ENCODE data around the gene JAK3. TPM values are rescaled to one million over a fixed set of nuclear protein-coding genes. Genes with fewer than 3 reads are reported as not detected.
"Not testable (repeated sequence)": the region's sequence is repeated elsewhere in the genome, so short reads cannot be mapped to it uniquely, and the experiment has no call there.

Gene JAK3
- total RNA-seq, result 222 and 227 TPM in 2 replicates

GRCh38 chr19:17847538-17848366 lies at the start of gene JAK3:
JAK3 (minus strand) TSS chr19:17847982; CDS start chr19:17844417, 3,565 bp downstream.
- Mint-ChIP-seq H3K4me1 (ENCODE audit: low read depth) (peaks cover 70% of the 10 kb centered on the region), H3K4me3 (peak within 1 kb of the TSS; percentile 93), H3K9me3 (no peaks in the 10 kb centered on the region), H3K27me3 (ENCODE audit: insufficient read depth) (no peaks in the 10 kb centered on the region), H3K36me3 (ENCODE audit: low read depth) (peaks cover 24% of the 10 kb centered on the region), H3K27ac (peak within 1 kb of the TSS; percentile 99)
- intact Hi-C loops (cut with micrococcal nuclease), result loop anchor here (1.0 to 2.0 kb wide), 3 partner anchors 8 to 17 kb away; partner anchors contain the start of gene RPL18A
- DNase-seq (ENCODE audit: low spot score), result peak; percentile 87

GRCh38 chr19:17893766-17894165 lies 46.0 kb upstream of the JAK3 start:
- Mint-ChIP-seq H3K4me1 (ENCODE audit: low read depth) (no peaks in the 10 kb centered on the region), H3K27ac (no peak overlapping the region), H3K4me3 (no peak overlapping the region), H3K27me3 (ENCODE audit: insufficient read depth) (no peaks in the 10 kb centered on the region), H3K36me3 (ENCODE audit: low read depth) (no peaks in the 10 kb centered on the region), H3K9me3 (no peaks in the 10 kb centered on the region)
- intact Hi-C loops (cut with micrococcal nuclease), result no loop called here
- no peak for DNase-seq (ENCODE audit: low spot score)

- no peak for DNase-seq (ENCODE audit: low spot score)
- Mint-ChIP-seq H3K27me3 (ENCODE audit: insufficient read depth) (no peaks in the 10 kb centered on the region), H3K4me3 (no peak overlapping the region), H3K27ac (no peak overlapping the region), H3K9me3 (no peaks in the 10 kb centered on the region), H3K4me1 (ENCODE audit: low read depth) (no peaks in the 10 kb centered on the region), H3K36me3 (ENCODE audit: low read depth) (no peaks in the 10 kb centered on the region)
- intact Hi-C loops (cut with micrococcal nuclease), result no loop called here
Observed at GRCh38 chr19:17889609-17890214, 41.9 kb upstream of the JAK3 start.

GRCh38 chr19:17888260-17888659 lies 40.5 kb upstream of the JAK3 start:
- DNase-seq (ENCODE audit: low spot score), result no peak
- intact Hi-C loops (cut with micrococcal nuclease), result no loop called here
- H3K27me3 Mint-ChIP-seq (ENCODE audit: insufficient read depth), result no peaks in the 10 kb centered on the region
- no peak overlapping the region for H3K27ac Mint-ChIP-seq
- H3K4me3 Mint-ChIP-seq, result no peak overlapping the region
- no peaks in the 10 kb centered on the region for H3K36me3 Mint-ChIP-seq (ENCODE audit: low read depth)
- H3K9me3 Mint-ChIP-seq, result no peaks in the 10 kb centered on the region
- no peaks in the 10 kb centered on the region for H3K4me1 Mint-ChIP-seq (ENCODE audit: low read depth)

- not testable (repeated sequence) for H3K36me3 Mint-ChIP-seq (ENCODE audit: low read depth)
Observed at GRCh38 chr19:17887221-17887620, 39.4 kb upstream of the JAK3 start.

GRCh38 chr19:17886515-17886914 lies 38.7 kb upstream of the JAK3 start:
- Mint-ChIP-seq H3K4me3 (no peak overlapping the region), H3K27me3 (ENCODE audit: insufficient read depth) (peaks cover under 1% of the 10 kb centered on the region), H3K27ac (no peak overlapping the region), H3K36me3 (ENCODE audit: low read depth) (no peaks in the 10 kb centered on the region), H3K9me3 (no peaks in the 10 kb centered on the region), H3K4me1 (ENCODE audit: low read depth) (no peaks in the 10 kb centered on the region)
- intact Hi-C loops (cut with micrococcal nuclease), result no loop called here
- no peak for DNase-seq (ENCODE audit: low spot score)

More at GRCh38 chr19:17887221-17887620, 39.4 kb upstream of the JAK3 start:
- intact Hi-C loops (cut with micrococcal nuclease); H3K4me1 Mint-ChIP-seq (ENCODE audit: low read depth); H3K4me3 Mint-ChIP-seq; DNase-seq (ENCODE audit: low spot score); H3K27me3 Mint-ChIP-seq (ENCODE audit: insufficient read depth); H3K27ac Mint-ChIP-seq; H3K9me3 Mint-ChIP-seq: not testable (repeated sequence)

GRCh38 chr19:17883627-17884410 lies 36.0 kb upstream of the JAK3 start:
- Mint-ChIP-seq H3K9me3 (no peaks in the 10 kb centered on the region), H3K27me3 (ENCODE audit: insufficient read depth) (peaks cover 2% of the 10 kb centered on the region), H3K27ac (no peak overlapping the region), H3K36me3 (ENCODE audit: low read depth) (no peaks in the 10 kb centered on the region), H3K4me1 (ENCODE audit: low read depth) (no peaks in the 10 kb centered on the region), H3K4me3 (no peak overlapping the region)
- intact Hi-C loops (cut with micrococcal nuclease), result no loop called here
- no peak for DNase-seq (ENCODE audit: low spot score)

GRCh38 chr19:17881701-17882100 lies 33.9 kb upstream of the JAK3 start:
- Mint-ChIP-seq H3K4me1 (ENCODE audit: low read depth) (no peaks in the 10 kb centered on the region), H3K4me3 (no peak overlapping the region)
- intact Hi-C loops (cut with micrococcal nuclease), result no loop called here

GRCh38 chr19:17879466-17879865 lies 31.7 kb upstream of the JAK3 start:
- Mint-ChIP-seq H3K4me3 (no peak overlapping the region), H3K36me3 (ENCODE audit: low read depth) (no peaks in the 10 kb centered on the region), H3K27me3 (ENCODE audit: insufficient read depth) (peaks cover 2% of the 10 kb centered on the region), H3K4me1 (ENCODE audit: low read depth) (no peaks in the 10 kb centered on the region), H3K27ac (no peak overlapping the region), H3K9me3 (no peaks in the 10 kb centered on the region)
- no peak for DNase-seq (ENCODE audit: low spot score)
- intact Hi-C loops (cut with micrococcal nuclease), result no loop called here

More at GRCh38 chr19:17881701-17882100, 33.9 kb upstream of the JAK3 start:
- Mint-ChIP-seq H3K9me3 (no peaks in the 10 kb centered on the region), H3K27ac (no peak overlapping the region), H3K27me3 (ENCODE audit: insufficient read depth) (peaks cover 2% of the 10 kb centered on the region), H3K36me3 (ENCODE audit: low read depth) (no peaks in the 10 kb centered on the region)
- DNase-seq (ENCODE audit: low spot score), result no peak

GRCh38 chr19:17877696-17878095 lies 29.9 kb upstream of the JAK3 start:
- no peak overlapping the region for H3K27ac Mint-ChIP-seq
- no peaks in the 10 kb centered on the region for H3K4me1 Mint-ChIP-seq (ENCODE audit: low read depth)
- no peak for DNase-seq (ENCODE audit: low spot score)
- no peak overlapping the region for H3K4me3 Mint-ChIP-seq
- H3K36me3 Mint-ChIP-seq (ENCODE audit: low read depth), result no peaks in the 10 kb centered on the region
- H3K9me3 Mint-ChIP-seq, result no peaks in the 10 kb centered on the region
- H3K27me3 Mint-ChIP-seq (ENCODE audit: insufficient read depth), result peaks cover 2% of the 10 kb centered on the region
- intact Hi-C loops (cut with micrococcal nuclease), result no loop called here

- peak overlapping the region; percentile 47 for H3K4me3 Mint-ChIP-seq
- DNase-seq (ENCODE audit: low spot score), result no peak
- H3K27ac Mint-ChIP-seq, result no peak overlapping the region
- no peaks in the 10 kb centered on the region for H3K9me3 Mint-ChIP-seq
- H3K27me3 Mint-ChIP-seq (ENCODE audit: insufficient read depth), result no peaks in the 10 kb centered on the region
- H3K4me1 Mint-ChIP-seq (ENCODE audit: low read depth), result peaks cover 4% of the 10 kb centered on the region
- intact Hi-C loops (cut with micrococcal nuclease), result loop anchor here (1.0 to 5.0 kb wide), 6 partner anchors 15 to 335 kb away; partner anchors contain the start of gene RPL18A
- H3K36me3 Mint-ChIP-seq (ENCODE audit: low read depth), result peaks cover 2% of the 10 kb centered on the region
Observed at GRCh38 chr19:17874758-17875135, 27.0 kb upstream of the JAK3 start.

- intact Hi-C loops (cut with micrococcal nuclease), result loop anchor here (1.0 to 5.0 kb wide), 6 partner anchors 15 to 335 kb away; partner anchors contain the start of gene RPL18A
Observed at GRCh38 chr19:17873786-17874757, 26.3 kb upstream of the JAK3 start.

More at GRCh38 chr19:17873786-17874757, 26.3 kb upstream of the JAK3 start:
- Mint-ChIP-seq H3K27ac (no peak overlapping the region), H3K36me3 (ENCODE audit: low read depth) (peaks cover 2% of the 10 kb centered on the region), H3K4me1 (ENCODE audit: low read depth) (peaks cover 4% of the 10 kb centered on the region), H3K9me3 (no peaks in the 10 kb centered on the region), H3K4me3 (peak overlapping the region; percentile 86), H3K27me3 (ENCODE audit: insufficient read depth) (no peaks in the 10 kb centered on the region)
- peak; percentile 50 for DNase-seq (ENCODE audit: low spot score)

Measured in activated T-helper 1 cell treated with anti-CD3 and anti-CD28 coated beads, Interleukin-12 subunit alpha, Interleukin-12 subunit beta, Interleukin-2, Interleukin-4 antibody, amounts not matched to agents 30 ng/mL and 10 ng/mL and 1 ng/mL, durations not matched to agents 14 hours and 24 hours and 36 hours (primary cell).